Measurements from ENCODE around the gene PTPMT1.
A peak's percentile ranks its signal among the peaks of the same experiment; 100 is the strongest.
"Not testable (repeated sequence)": the region's sequence is repeated elsewhere in the genome, so short reads cannot be mapped to it uniquely, and the experiment has no call there.

Gene PTPMT1

GRCh38 chr11:47565340-47566148 is at the start of gene PTPMT1:
TSS of gene PTPMT1 (plus strand) at chr11:47565599. CDS start at chr11:47565623, 24 bp downstream.
- peak; percentile 82 for DNase-seq (ENCODE audit: low read depth)

GRCh38 chr11:47516155-47516554 is 49.2 kb upstream of the PTPMT1 start:
- DNase-seq (ENCODE audit: low read depth), result no peak

GRCh38 chr11:47516984-47517853 is 48.2 kb upstream of the PTPMT1 start:
- DNase-seq (ENCODE audit: low read depth), result no peak

GRCh38 chr11:47518212-47518964 is 47.0 kb upstream of the PTPMT1 start:
- DNase-seq (ENCODE audit: low read depth), result no peak

- DNase-seq (ENCODE audit: low read depth), result peak; percentile 87
Measured at GRCh38 chr11:47523490-47524225, 41.7 kb upstream of the PTPMT1 start.

- DNase-seq (ENCODE audit: low read depth), result no peak
Measured at GRCh38 chr11:47524291-47524874, 41.0 kb upstream of the PTPMT1 start.

GRCh38 chr11:47526032-47526431 is 39.4 kb upstream of the PTPMT1 start:
- DNase-seq (ENCODE audit: low read depth), result not testable (repeated sequence)

- no peak for DNase-seq (ENCODE audit: low read depth)
Measured at GRCh38 chr11:47527186-47527585, 38.2 kb upstream of the PTPMT1 start.

GRCh38 chr11:47529951-47530350 is 35.4 kb upstream of the PTPMT1 start:
- DNase-seq (ENCODE audit: low read depth), result no peak

- not testable (repeated sequence) for DNase-seq (ENCODE audit: low read depth)
Measured at GRCh38 chr11:47530721-47531120, 34.7 kb upstream of the PTPMT1 start.

GRCh38 chr11:47531666-47532065 is 33.7 kb upstream of the PTPMT1 start:
- peak; percentile 7 for DNase-seq (ENCODE audit: low read depth)

GRCh38 chr11:47532597-47533213 is 32.7 kb upstream of the PTPMT1 start:
- peak; percentile 40 for DNase-seq (ENCODE audit: low read depth)

- DNase-seq (ENCODE audit: low read depth), result peak; percentile 87
Measured at GRCh38 chr11:47533690-47534151, 31.7 kb upstream of the PTPMT1 start.

GRCh38 chr11:47534704-47535251 is 30.6 kb upstream of the PTPMT1 start:
- DNase-seq (ENCODE audit: low read depth), result no peak

GRCh38 chr11:47536915-47537314 is 28.5 kb upstream of the PTPMT1 start:
- no peak for DNase-seq (ENCODE audit: low read depth)

- peak; percentile 28 for DNase-seq (ENCODE audit: low read depth)
Measured at GRCh38 chr11:47538741-47539565, 26.4 kb upstream of the PTPMT1 start.

- DNase-seq (ENCODE audit: low read depth), result no peak
Measured at GRCh38 chr11:47539681-47540039, 25.7 kb upstream of the PTPMT1 start.

- DNase-seq (ENCODE audit: low read depth), result no peak
Measured at GRCh38 chr11:47541070-47541469, 24.3 kb upstream of the PTPMT1 start.

GRCh38 chr11:47545298-47545697 is 20.1 kb upstream of the PTPMT1 start:
- no peak for DNase-seq (ENCODE audit: low read depth)

Data from EH (cell line).